ENCODE results near the gene HDLBP.

DNA sequence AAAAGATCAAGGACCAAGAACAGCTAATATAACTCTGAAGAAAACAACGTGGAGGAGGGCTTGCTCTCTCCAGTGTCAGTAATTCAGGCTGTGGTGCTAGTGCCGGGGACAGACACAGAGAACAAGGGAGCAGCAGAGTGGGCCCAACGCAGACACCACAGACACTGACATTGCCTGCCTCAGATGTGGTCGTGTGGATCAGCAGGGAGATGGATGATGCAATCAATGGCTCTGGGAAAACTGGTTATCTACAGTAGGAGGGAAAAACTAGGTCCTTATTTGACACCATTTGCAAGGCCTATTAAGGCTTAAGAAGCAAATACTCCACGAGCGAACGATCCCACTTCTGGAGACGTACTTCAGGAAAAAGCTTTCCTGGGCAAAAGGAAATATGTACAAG lies 36.1 kb downstream of the HDLBP start:
- TF ChIP-seq CTCF (IDR thresholded peaks at IDR 0.05; ENCODE audit: insufficient read depth, low read depth, low read length): no peak
- no peak for TF ChIP-seq EZH2 (IDR thresholded peaks at IDR 0.05; ENCODE audit: insufficient read depth, low read length)

All from astrocyte (in vitro differentiated cells and primary cell).